AG04449 (cell line): ENCODE data around the gene SCUBE1.

ENCODE experiments used
- CTCF ChIA-PET: fragments of 350-600 bp; formaldehyde crosslinking; extraction: SDS; loops from one replicate; lab custom pipeline; 2021; ENCODE audit warnings: antibody characterized with exemption; lab: Yijun Ruan, JAX
- POLR2A ChIA-PET: fragments of 400-600, 350-600 bp; formaldehyde crosslinking; extraction: SDS; loops from one replicate; lab custom pipeline; 2020; ENCODE audit warnings: antibody characterized with exemption, inconsistent platforms; lab: Yijun Ruan, JAX
- DNase-seq: peaks from one replicate; pipeline ENCODE4 v3.0.0-alpha.2; 2010; ENCODE audit warnings: low read depth, low spot score
- H3K4me3 ChIP-seq: 2 replicates; pipeline ENCODE4 v1.5.1; 2011; ENCODE audit warnings: low read depth, mild to moderate bottlenecking, control low read depth, low read length
- CTCF ChIP-seq: IDR thresholded peaks from one replicate; pipeline ENCODE4 v1.5.1; 2011; ENCODE audit warnings: mild to moderate bottlenecking, moderate library complexity, low read length, control low read depth, inconsistent platforms; ENCODE audit not compliant: insufficient read depth; ENCODE audit errors: missing control alignments

The SCUBE1 gene

GRCh38 chr22:43320943-43321900 is 21.9 kb downstream of the SCUBE1 start:
- DNase-seq = no peak
- ChIA-PET POLR2A (no interaction called here), CTCF (interaction anchor here (1.7 kb wide), 1 partner anchor 25 kb away, joined by 9 read pairs; no protein-coding TSS in a partner anchor)
- TF ChIP-seq CTCF = no peak
- H3K4me3 ChIP-seq = no peak overlapping the region

DNA sequence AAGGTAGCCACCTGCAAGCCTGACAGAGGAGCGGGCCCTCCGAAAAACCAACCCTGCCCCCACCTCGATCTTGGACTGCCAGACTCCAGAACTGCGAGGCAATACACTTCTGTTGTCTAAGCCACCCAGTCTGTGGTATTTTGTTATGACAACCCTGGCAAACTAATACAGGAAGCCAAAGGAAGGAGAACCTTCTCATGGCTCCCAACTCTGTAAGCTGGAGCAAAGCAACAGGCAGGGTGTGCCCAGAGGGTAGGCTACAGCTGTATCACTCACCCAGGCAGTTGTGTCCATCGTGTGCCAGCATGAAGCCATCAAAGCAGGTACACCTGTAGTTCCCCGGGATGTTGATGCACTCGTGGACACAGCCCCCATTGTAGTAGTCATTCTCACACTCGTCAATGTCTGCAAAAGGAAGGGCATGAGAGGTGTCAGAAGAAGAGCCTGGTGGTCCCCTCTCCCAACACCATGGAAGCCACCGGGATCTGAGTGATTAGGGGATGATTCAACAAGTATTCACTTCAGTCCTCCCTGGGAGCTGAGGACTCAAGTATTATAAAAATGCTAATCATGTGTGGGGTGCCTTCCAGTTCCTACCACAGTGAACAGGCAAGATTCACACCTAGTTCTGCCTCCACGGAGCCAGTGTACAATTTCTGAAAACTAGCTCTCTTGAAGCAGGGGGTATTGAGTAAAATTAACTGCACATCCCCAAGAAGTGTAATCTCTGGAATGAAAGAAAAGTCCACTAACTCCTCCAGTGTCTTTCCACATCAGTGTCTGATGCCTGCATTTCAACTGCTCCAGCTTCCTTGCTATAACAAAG is 23.3 kb downstream of the SCUBE1 start:
- POLR2A ChIA-PET = no interaction called here

GRCh38 chr22:43317239-43317638 is 25.9 kb downstream of the SCUBE1 start:
- DNase-seq = no peak
- no peak overlapping the region for H3K4me3 ChIP-seq
- POLR2A ChIA-PET = no interaction called here
- TF ChIP-seq CTCF = no peak
- CTCF ChIA-PET = no interaction called here

More for the DNA sequence above, 23.3 kb downstream of the SCUBE1 start:
- no peak for DNase-seq
- CTCF ChIA-PET = interaction anchor here (1.7 kb wide), 1 partner anchor 26 kb away, joined by 9 read pairs; no protein-coding TSS in a partner anchor
- no peak overlapping the region for H3K4me3 ChIP-seq
- TF ChIP-seq CTCF = no peak

- POLR2A ChIA-PET = no interaction called here
- H3K4me3 ChIP-seq = no peak overlapping the region
- no peak for DNase-seq
- CTCF ChIA-PET = no interaction called here
- TF ChIP-seq CTCF = no peak
These were observed 27.4 kb downstream of the SCUBE1 start for GRCh38 chr22:43315687-43316217.

- no peak for TF ChIP-seq CTCF
- ChIA-PET CTCF (no interaction called here), POLR2A (no interaction called here)
- DNase-seq = no peak
- H3K4me3 ChIP-seq = no peak overlapping the region
These were observed 28.6 kb downstream of the SCUBE1 start for GRCh38 chr22:43314611-43315010.
